BJ (cell line): ENCODE results near the gene DYRK3. TPM values are rescaled to one million over a fixed set of nuclear protein-coding genes. Genes with fewer than 3 reads are reported as not detected.

Source experiments
- CTCF ChIA-PET: fragments of 350-600 bp; formaldehyde crosslinking; extraction: SDS; loops from one replicate; lab custom pipeline; 2021; ENCODE audit warnings: antibody characterized with exemption, inconsistent platforms; lab: Yijun Ruan, JAX
- POLR2A ChIA-PET: fragments of 300-600 bp; sonication (Branson Sonifier 250); formaldehyde crosslinking; extraction: SDS; loops from one replicate; lab custom pipeline; 2021; ENCODE audit warnings: antibody characterized with exemption; lab: Charles Lee
- DNase-seq: peaks from one replicate; pipeline ENCODE4 v3.0.0-alpha.2; 2011; ENCODE audit warnings: low read depth
- H3K27me3 ChIP-seq: 2 replicates; pipeline ENCODE4 v1.6.0; 2011; ENCODE audit warnings: low read length; ENCODE audit not compliant: control insufficient read depth, insufficient read depth
- H3K36me3 ChIP-seq: 2 replicates; pipeline ENCODE4 v1.5.1; 2011; ENCODE audit warnings: low read length; ENCODE audit not compliant: control insufficient read depth, insufficient read depth
- H3K4me3 ChIP-seq: 2 replicates; pipeline ENCODE4 v1.5.1; 2011; ENCODE audit warnings: low read depth, mild to moderate bottlenecking, control low read depth, low read length
- CTCF ChIP-seq: IDR thresholded peaks from 2 replicates; pipeline ENCODE4 v1.5.1; 2011; ENCODE audit warnings: low read depth, mild to moderate bottlenecking, control low read depth, inconsistent platforms, low read length, moderate library complexity; ENCODE audit not compliant: insufficient read depth
- polyA plus RNA-seq: library from polyadenylated mRNA; depleted of rRNA; stranded (reverse); fragments of >200 nt; gene quantifications from 2 replicates; pipeline ENCODE4 v1.2.3, GENCODE V29; 2011

Gene DYRK3
- polyA plus RNA-seq, 1 experiment: 7.4 TPM

GRCh38 chr1:206666954-206667665 is 31.8 kb downstream of the DYRK3 start:
- TF ChIP-seq CTCF: no peak
- H3K36me3 ChIP-seq: no peaks in the 10 kb centered on the region
- no peak overlapping the region for H3K4me3 ChIP-seq
- H3K27me3 ChIP-seq: peaks cover 14% of the 10 kb centered on the region
- ChIA-PET CTCF (interaction anchor here (1.1 to 6.3 kb wide), 8 partner anchors 8 to 177 kb away, joined by 3 to 130 read pairs (median 6); partner anchors contain the start of gene DYRK3), POLR2A (no interaction called here)
- DNase-seq: no peak

GRCh38 chr1:206668351-206668750 is 33.0 kb downstream of the DYRK3 start:
- ChIA-PET POLR2A (no interaction called here), CTCF (interaction anchor here (0.7 to 5.8 kb wide), 9 partner anchors 10 to 589 kb away, joined by 3 to 36 read pairs (median 5); partner anchors contain the start of gene DYRK3)
- H3K4me3 ChIP-seq: no peak overlapping the region
- no peaks in the 10 kb centered on the region for H3K36me3 ChIP-seq
- DNase-seq: no peak
- H3K27me3 ChIP-seq: peaks cover 9% of the 10 kb centered on the region
- TF ChIP-seq CTCF: no peak

- Histone ChIP-seq H3K27me3 (peaks cover 3% of the 10 kb centered on the region), H3K36me3 (no peaks in the 10 kb centered on the region), H3K4me3 (no peak overlapping the region)
- ChIA-PET POLR2A (no interaction called here), CTCF (interaction anchor here (0.7 to 5.8 kb wide), 4 partner anchors 10 to 590 kb away, joined by 3 to 36 read pairs (median 9); no protein-coding TSS in a partner anchor)
- no peak for TF ChIP-seq CTCF
- no peak for DNase-seq
Observed at GRCh38 chr1:206668874-206669410, 33.6 kb downstream of the DYRK3 start.

GRCh38 chr1:206672011-206672688 is 36.8 kb downstream of the DYRK3 start:
- ChIA-PET POLR2A (no interaction called here), CTCF (interaction anchor here (1.5 to 5.5 kb wide), 5 partner anchors 8 to 54 kb away, joined by 3 to 82 read pairs (median 6); no protein-coding TSS in a partner anchor)

More at GRCh38 chr1:206672011-206672688, 36.8 kb downstream of the DYRK3 start:
- Histone ChIP-seq H3K36me3 (no peaks in the 10 kb centered on the region), H3K4me3 (no peak overlapping the region), H3K27me3 (peaks cover 2% of the 10 kb centered on the region)
- TF ChIP-seq CTCF: no peak
- no peak for DNase-seq
